HG02763 (cell line): ENCODE data around the gene SOX15.
"Not testable (repeated sequence)": the region's sequence is repeated elsewhere in the genome, so short reads cannot be mapped to it uniquely, and the experiment has no call there.

Experiments
- ATAC-seq: cut with Tn5 transposase; IDR thresholded peaks from one replicate; pipeline ENCODE4 v1.9.1; 2021; ENCODE audit warnings: mild to moderate bottlenecking, moderate library complexity; ENCODE audit not compliant: unreplicated experiment

Gene SOX15

DNA sequence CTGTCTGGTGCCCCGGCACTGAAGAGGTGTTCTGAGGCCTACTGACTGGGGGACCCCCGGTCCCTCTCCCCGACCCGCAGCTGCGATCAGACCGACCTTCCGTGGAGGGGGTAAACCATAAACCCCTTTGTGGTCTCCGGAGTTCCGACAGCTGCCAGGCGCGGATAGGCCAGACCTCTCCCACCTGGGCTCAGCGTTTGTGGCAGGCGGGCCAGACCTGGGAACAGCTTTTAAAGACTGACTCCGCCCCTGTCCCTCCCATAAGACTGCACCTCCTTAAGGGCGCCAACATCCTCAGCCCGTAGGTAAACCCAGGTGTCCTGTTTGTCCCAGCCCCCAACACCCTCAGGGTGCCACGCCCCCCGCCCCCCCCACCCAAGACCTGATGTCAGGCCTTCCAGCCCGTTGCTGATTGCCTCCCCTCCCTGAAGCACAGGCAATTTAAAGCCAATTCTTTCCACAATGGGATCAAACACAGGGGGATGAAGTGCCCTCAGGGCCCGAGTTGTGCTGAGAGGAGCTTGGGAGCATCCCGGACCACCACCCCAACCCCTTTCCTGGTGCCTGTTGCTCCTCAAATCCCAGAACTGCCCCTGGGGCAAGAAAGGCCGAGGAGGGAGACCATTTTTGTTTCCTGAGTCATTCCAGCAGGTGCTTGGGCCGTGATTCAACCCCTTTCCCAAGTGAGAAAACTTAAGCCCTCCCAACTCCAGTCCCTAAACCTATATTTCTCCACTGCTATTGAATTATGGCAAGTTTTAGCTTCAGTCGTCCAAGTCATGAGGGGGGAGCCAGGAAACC, at the start of gene SOX15:
Gene SOX15 (minus strand): TSS at position 204 of the 801 bp plus-strand sequence. CDS start 418 bp downstream, outside the sequence.
- ATAC-seq, result no peak

DNA sequence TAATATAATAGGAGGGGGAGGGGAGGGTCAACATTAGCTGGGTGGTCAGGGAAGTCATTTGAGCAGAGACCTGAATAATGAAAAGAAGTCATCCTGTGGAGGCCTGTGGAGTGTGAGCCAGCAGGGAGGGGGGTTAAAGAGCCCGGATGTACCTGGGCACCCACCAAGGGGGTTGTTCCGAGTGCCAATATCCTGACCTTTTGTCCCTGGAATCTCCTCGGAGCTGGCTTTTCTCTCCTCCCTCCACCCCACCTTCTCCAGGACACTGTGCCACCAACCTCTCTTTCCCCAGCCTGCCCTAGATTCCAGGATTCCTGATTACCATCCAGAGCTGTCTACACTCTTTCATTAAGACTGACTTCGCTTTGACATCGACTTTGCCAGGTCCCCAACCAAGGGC, 46.3 kb upstream of the SOX15 start:
- ATAC-seq, result no peak

- no peak for ATAC-seq
Measured at GRCh38 chr17:7634384-7634783, 44.5 kb upstream of the SOX15 start.

DNA sequence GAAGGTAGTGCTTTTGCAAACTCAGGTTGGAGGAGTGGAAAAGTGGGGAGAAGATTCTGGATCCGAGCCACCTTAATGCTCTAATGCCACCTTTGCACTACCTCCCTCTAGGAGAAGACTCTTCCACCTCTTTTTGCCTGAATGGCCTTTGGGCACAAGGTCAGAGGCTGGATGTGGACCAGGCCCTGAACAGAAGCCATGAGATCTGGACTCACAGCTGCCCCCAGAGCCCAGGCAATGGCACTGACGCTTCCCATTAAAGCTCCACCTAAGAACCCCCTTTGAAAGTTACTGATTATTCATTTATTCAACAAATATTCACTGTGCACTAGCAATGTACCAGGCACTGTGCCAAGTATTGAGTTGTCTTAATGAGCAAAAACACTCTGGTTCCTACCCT, 43.2 kb upstream of the SOX15 start:
- no peak for ATAC-seq

DNA sequence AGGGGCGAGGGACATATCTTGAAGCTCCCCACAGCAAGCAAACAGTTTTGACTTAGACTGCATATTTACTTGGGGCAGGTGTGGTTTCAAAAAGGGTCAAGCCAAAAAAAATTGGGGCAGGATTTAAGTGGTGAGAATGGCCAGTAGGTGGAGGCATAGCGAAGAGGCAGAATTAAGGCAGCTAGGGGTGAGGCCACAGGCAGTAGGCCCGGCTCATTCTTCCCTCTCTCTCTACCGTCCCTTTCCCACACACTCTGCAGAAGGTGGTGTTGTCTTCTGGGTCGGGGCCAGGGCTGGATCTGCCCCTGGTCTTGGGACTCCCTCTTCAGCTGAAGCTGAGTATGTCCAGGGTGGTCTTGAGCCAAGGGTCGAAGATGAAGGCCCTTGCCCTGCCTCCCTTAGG, 42.6 kb upstream of the SOX15 start:
- ATAC-seq, result no peak

DNA sequence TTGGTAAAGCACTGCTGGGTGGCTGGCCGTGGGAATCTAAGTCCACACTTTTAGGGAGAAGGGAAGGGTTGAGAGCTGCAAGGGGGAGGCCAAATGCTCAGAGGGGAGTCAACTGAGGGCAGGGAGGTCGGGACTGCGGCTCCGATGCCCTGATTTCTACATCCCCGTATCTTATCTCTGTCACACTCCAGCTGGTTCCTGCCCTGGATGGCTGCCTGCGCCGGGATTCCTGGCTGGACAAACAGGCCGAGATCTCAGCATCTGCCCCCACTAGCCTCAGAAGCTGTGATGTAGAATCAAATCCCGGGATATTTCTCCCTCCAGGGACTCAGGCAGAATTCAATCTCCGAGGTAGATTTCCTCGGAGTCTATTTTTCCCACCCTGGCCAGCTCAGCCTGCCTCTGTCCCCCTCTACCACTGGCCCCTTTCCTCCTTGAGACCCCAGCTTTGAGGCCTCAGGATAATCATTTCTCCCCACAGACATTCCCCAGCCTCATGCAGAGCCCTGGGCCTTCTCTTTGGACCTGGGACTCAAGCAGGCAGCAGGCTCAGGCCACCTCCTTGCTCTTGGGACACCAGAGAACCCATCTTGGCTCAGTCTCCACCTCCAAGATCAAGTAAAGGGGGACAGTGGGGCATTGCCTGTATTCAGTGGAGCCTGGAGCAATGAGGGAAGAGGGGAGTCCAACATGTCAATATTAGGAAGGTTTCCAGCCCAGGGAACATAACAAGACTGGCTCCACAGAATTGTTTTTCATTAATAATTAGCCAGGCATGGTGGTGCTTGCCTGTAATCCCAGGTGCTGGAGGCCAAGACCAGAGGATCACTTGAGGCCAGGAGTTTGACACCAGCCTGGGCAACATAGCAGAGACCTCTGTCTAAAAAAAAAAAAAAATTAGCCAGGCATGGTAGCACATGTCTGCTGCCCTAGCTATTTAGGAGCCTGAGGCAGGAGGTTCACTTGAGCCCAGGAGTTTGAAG, 41.8 kb upstream of the SOX15 start:
- ATAC-seq, result no peak

- no peak for ATAC-seq
Measured at GRCh38 chr17:7629939-7630571, 40.2 kb upstream of the SOX15 start, which contains the start of gene SHBG. TSS of gene SHBG (plus strand) at chr17:7630135. CDS start at chr17:7630173, 38 bp downstream.

DNA sequence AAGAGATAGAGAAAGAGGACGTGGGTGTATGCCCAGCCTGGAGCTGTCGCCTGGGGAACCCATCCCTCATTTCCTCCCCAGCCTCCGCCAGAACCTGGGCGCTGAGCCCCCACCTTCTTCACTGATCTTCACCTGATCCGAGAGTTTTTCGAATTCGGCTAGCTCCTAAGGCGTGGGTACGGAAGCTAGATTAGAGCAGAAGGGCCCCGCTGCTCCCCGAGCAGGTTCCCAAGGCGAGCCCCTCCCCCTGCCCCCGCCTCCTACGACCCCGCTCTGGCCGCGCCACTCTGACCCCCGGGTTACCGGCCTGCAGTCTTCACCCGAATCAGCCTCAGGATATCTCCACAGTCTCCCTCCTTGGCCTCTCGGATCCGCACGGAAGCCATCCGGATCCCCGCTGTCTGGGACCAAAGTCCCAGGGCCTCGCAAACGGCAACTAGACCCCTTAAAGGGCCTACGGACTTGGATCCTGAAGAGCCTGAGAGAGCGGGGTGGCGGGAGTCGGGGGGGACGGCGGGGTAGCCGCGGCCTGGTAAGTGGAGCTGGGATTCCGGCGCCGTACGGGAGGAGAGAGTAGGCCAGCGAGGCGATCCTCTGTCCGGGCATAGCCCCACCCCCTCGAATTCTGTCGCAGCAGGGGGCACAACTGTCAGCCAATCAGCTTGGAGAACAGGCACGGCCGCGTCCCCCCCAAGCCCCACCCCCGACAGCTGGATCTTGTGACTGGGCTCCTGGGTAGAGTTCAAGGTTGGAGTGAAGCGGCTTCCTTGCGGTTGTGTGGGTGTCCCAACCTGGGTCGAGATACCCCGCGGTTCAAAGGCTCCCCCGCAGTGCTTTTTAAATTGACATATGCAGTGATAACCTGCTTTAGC, 37.6 kb upstream of the SOX15 start, which contains the start of gene SAT2:
Gene SAT2 (minus strand): TSS at position 572 of the 872 bp plus-strand sequence. CDS start 186 bp downstream, at position 386.
- ATAC-seq, result peak; percentile 85

GRCh38 chr17:7626956-7627249, 37.0 kb upstream of the SOX15 start:
- no peak for ATAC-seq

DNA sequence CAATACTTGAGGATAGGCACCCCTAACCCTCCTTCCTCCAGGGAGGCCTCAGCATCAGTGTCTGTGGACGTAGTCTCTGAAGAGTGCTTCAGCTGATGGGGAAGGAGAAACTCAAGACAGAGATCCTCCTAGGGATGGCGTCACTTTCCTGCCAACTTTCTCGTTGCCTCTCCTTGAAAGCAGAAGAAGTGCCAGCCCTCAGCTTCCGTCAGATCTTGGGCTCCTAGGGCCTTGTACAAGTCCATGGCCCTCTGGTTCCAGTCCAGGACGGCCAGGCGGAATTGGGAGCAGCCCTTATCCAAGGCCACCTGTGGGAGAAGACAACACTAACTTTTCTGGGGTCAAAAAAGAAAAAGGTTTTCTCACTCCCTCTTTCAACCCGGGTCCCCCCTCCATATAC, 36.4 kb upstream of the SOX15 start:
- ATAC-seq, result no peak

DNA sequence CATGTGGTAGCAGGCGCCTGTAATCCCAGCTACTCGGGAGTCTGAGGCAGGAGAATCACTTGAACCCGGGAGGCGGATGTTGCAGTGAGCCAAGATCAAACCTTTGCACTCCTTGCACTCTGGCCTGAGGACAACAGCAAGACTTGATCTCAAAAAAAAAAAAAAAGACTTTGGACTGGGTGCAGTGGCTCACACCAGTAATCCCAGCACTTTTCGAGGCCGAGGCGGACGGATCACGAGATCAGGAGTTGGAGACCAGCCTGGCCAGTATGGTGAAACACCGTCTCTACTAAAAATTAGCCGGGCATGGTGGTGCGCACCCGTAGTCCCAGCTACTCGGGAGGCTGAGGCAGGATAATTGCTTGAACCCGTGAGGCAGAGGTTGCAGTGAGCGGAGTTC, 35.9 kb upstream of the SOX15 start:
- not testable (repeated sequence) for ATAC-seq

- ATAC-seq, result no peak
Measured at GRCh38 chr17:7623661-7624060, 33.8 kb upstream of the SOX15 start.

DNA sequence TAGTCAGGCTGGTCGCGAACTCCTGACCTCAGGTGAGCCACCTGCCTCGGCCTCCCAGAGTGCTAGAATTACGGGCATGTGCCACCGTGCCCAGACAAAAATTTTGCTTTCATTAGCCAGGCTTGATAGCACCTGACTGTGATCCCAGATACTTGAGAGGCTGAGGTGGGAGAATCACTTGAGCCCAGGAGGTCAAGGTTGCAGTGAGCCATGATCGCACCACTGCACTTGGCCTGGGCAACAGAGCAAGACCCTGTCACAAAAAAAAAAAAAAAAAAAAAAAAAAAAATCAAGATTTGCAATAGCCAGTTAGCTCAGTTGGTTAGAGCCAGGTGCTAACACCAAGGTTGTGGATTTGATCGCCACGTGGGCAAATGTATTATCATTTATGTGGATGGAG, 30.9 kb upstream of the SOX15 start:
- no peak for ATAC-seq

- no peak for ATAC-seq
Measured at GRCh38 chr17:7618608-7619007, 28.7 kb upstream of the SOX15 start.

DNA sequence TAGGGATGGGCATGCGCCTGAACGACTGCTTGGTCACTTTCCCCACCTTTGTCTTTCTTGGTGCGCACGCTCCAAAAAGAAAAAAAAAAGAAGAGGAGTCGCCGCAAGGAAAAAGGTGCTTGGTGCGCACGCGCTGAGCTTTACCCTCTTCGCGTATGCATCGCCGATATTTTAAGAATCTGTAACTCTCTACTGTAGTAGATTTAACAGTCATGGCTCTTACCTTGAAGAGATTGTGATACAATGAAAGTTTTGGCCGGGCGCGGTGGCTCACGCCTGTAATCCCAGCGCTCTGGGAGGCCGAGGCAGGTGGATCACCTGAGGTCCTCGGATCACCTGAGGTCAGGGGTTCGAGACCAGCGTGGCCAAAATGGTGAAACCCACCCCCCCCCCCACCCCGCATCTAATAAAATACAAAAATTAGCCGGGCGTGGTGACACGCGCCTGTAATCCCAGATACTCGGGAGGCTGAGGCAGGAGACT, 25.4 kb upstream of the SOX15 start:
- ATAC-seq, result no peak

DNA sequence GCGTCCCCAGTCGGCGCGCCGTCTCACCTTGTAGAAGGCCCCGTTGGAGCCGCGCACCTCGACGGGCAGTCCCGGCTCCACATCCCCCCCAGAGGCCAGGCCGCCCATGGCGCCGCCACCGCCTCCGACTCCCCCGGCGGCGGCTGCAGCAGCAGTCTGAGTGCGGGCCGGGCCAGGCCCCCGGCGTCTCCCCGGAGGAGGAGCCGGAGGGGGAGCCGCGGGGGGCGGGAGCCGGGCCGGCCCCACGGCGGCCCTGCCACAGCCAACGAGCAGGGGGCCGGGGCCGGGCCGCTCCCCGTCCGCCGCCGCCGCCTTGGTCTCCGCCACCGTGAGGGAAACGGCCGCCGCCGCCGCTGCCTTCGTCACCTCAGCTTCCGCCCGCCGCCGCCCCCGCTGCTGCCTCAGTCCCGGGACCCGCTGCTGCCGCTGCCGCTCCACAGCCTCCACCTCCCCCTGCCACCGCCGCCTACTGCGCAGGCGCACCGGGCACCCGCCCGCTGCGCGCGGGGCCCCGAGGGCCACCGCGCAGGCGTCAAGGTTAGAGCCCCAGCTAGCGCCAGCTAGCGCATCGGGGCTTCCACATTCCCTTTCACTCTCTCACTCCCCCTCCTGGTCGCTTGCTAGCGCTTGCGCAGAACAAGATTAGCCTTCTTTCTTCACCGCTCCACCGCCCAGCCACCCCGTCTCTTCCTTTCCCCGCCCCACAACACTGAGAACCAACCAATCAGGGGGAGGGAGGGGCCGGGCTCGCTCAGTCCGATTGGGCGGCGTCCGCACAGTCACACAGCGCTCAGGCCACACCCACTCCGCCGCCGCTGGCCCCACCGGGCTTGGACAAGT, 24.8 kb upstream of the SOX15 start, which contains the start of gene FXR2:
Gene FXR2 (minus strand): TSS at position 473 of the 840 bp plus-strand sequence. CDS start 365 bp downstream, at position 108.
- peak; percentile 85 for ATAC-seq

GRCh38 chr17:7613769-7614424, 24.0 kb upstream of the SOX15 start:
- no peak for ATAC-seq

DNA sequence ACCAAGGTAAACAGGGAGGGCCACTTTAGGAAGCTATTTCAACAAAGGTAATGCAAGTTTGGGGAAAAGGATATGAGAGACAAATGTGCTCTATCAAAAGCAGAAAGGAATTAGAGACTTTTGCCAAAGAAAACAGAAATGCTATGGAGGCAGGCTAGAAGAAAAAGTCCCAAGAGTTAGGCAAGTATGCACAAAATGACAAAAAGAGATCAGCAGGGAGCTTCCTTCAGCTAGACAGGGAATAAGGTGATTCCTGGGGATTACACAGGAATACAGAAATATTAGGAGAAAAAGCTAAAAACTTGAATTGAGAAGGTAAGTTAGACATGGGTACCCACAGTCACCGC, 22.4 kb upstream of the SOX15 start:
- ATAC-seq, result no peak
